ENCODE data around the gene PLEKHA8. TPM values are rescaled to one million over a fixed set of nuclear protein-coding genes. Genes with fewer than 3 reads are reported as not detected.

The PLEKHA8 gene
- total RNA-seq, 1 donor from 2014 or later: 43.5 TPM

GRCh38 chr7:30029696-30030095 lies 1.5 kb downstream of the PLEKHA8 start:
- TF ChIP-seq CTCF (IDR thresholded peaks at IDR 0.05; ENCODE audit: unreplicated experiment): no peak
- Mint-ChIP-seq H3K27me3 (ENCODE audit: low read depth) (no peaks in the 10 kb centered on the region), H3K4me1 (peaks cover 27% of the 10 kb centered on the region), H3K27ac (no peak overlapping the region), H3K9me3 (no peaks in the 10 kb centered on the region), H3K36me3 (peaks cover 8% of the 10 kb centered on the region), H3K4me3 (no peak overlapping the region)
- no peak for DNase-seq (ENCODE audit: low spot score in 2 of 2, unreplicated experiment in 2 of 2)

- Mint-ChIP-seq H3K27me3 (ENCODE audit: low read depth) (no peaks in the 10 kb centered on the region), H3K27ac (peak overlapping the region; percentile 69), H3K4me3 (no peak overlapping the region), H3K36me3 (peaks cover 12% of the 10 kb centered on the region), H3K4me1 (peaks cover 13% of the 10 kb centered on the region), H3K9me3 (no peaks in the 10 kb centered on the region)
- no peak for DNase-seq (ENCODE audit: low spot score in 2 of 2, unreplicated experiment in 2 of 2)
- no peak for TF ChIP-seq CTCF (IDR thresholded peaks at IDR 0.05; ENCODE audit: unreplicated experiment)
Observed at GRCh38 chr7:30032310-30033125, 4.3 kb downstream of the PLEKHA8 start.

GRCh38 chr7:30034501-30034900 lies 6.3 kb downstream of the PLEKHA8 start:
- no peak for DNase-seq (ENCODE audit: low spot score in 2 of 2, unreplicated experiment in 2 of 2)
- H3K4me1 Mint-ChIP-seq: peaks cover 16% of the 10 kb centered on the region
- peaks cover 13% of the 10 kb centered on the region for H3K36me3 Mint-ChIP-seq
- no peak overlapping the region for H3K27ac Mint-ChIP-seq
- no peak overlapping the region for H3K4me3 Mint-ChIP-seq
- H3K27me3 Mint-ChIP-seq (ENCODE audit: low read depth): no peaks in the 10 kb centered on the region
- H3K9me3 Mint-ChIP-seq: no peaks in the 10 kb centered on the region
- TF ChIP-seq CTCF (IDR thresholded peaks at IDR 0.05; ENCODE audit: unreplicated experiment): no peak

GRCh38 chr7:30036220-30036619 lies 8.0 kb downstream of the PLEKHA8 start:
- Mint-ChIP-seq H3K4me1 (peaks cover 30% of the 10 kb centered on the region), H3K27me3 (ENCODE audit: low read depth) (no peaks in the 10 kb centered on the region), H3K36me3 (peaks cover 13% of the 10 kb centered on the region), H3K9me3 (no peaks in the 10 kb centered on the region), H3K27ac (no peak overlapping the region), H3K4me3 (no peak overlapping the region)
- no peak for TF ChIP-seq CTCF (IDR thresholded peaks at IDR 0.05; ENCODE audit: unreplicated experiment)
- DNase-seq (ENCODE audit: low spot score in 2 of 2, unreplicated experiment in 2 of 2): no peak

GRCh38 chr7:30038196-30038980 lies 10.2 kb downstream of the PLEKHA8 start:
- peaks cover 20% of the 10 kb centered on the region for H3K36me3 Mint-ChIP-seq
- H3K27me3 Mint-ChIP-seq (ENCODE audit: low read depth): no peaks in the 10 kb centered on the region
- no peak for TF ChIP-seq CTCF (IDR thresholded peaks at IDR 0.05; ENCODE audit: unreplicated experiment)
- H3K27ac Mint-ChIP-seq: peak overlapping the region; percentile 85
- no peaks in the 10 kb centered on the region for H3K9me3 Mint-ChIP-seq
- no peak for DNase-seq (ENCODE audit: low spot score in 2 of 2, unreplicated experiment in 2 of 2)
- H3K4me3 Mint-ChIP-seq: no peak overlapping the region
- H3K4me1 Mint-ChIP-seq: peaks cover 31% of the 10 kb centered on the region
